GM10248 (cell line): ENCODE data around the gene PATE3.

Experiments
- CTCF ChIA-PET: fragments of 300-600 bp; sonication (Branson Sonifier 250); formaldehyde crosslinking; extraction: SDS; loops from one replicate; lab custom pipeline; 2021; ENCODE audit warnings: antibody characterized with exemption; lab: Yijun Ruan, JAX
- POLR2A ChIA-PET: fragments of 350-650 bp; sonication (Branson Sonifier 250); formaldehyde crosslinking; extraction: SDS; loops from one replicate; lab custom pipeline; 2020; ENCODE audit warnings: antibody characterized with exemption; lab: Yijun Ruan, JAX
- DNase-seq: peaks from one replicate; pipeline ENCODE4 v3.0.0; 2012; ENCODE audit errors: extremely low spot score
- TF ChIP-seq, protein P1 (sequence below): IDR thresholded peaks from 2 replicates; pipeline ENCODE4 v1.5.1; 2012; ENCODE audit warnings: mild to moderate bottlenecking, low read depth; ENCODE audit errors: extremely low read depth, missing control alignments, control extremely low read depth

PATE3 gene

DNA sequence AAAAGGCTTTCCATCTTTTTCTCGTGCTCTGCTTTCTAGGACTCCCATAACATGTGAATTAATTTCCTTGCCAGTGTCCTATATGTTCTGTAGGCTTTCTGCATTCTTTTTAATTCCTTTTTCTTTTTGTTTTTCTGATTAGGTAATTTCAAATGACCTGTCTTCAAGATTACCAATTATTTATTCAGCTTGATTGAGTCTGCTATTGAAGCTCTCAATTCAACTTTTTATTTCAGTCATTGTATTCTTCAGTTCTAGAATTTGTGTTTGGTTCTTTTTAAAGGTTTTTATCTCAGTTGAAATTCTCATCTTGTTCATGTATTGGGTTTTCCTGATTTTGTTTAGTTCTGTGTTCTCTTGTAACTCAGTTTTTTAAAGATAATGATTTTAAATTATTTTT lies 14.5 kb downstream of the PATE3 start:
- TF ChIP-seq, protein P1, sequence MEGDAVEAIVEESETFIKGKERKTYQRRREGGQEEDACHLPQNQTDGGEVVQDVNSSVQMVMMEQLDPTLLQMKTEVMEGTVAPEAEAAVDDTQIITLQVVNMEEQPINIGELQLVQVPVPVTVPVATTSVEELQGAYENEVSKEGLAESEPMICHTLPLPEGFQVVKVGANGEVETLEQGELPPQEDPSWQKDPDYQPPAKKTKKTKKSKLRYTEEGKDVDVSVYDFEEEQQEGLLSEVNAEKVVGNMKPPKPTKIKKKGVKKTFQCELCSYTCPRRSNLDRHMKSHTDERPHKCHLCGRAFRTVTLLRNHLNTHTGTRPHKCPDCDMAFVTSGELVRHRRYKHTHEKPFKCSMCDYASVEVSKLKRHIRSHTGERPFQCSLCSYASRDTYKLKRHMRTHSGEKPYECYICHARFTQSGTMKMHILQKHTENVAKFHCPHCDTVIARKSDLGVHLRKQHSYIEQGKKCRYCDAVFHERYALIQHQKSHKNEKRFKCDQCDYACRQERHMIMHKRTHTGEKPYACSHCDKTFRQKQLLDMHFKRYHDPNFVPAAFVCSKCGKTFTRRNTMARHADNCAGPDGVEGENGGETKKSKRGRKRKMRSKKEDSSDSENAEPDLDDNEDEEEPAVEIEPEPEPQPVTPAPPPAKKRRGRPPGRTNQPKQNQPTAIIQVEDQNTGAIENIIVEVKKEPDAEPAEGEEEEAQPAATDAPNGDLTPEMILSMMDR, result no peak
- ChIA-PET POLR2A (no interaction called here), CTCF (no interaction called here)
- no peak for DNase-seq

DNA sequence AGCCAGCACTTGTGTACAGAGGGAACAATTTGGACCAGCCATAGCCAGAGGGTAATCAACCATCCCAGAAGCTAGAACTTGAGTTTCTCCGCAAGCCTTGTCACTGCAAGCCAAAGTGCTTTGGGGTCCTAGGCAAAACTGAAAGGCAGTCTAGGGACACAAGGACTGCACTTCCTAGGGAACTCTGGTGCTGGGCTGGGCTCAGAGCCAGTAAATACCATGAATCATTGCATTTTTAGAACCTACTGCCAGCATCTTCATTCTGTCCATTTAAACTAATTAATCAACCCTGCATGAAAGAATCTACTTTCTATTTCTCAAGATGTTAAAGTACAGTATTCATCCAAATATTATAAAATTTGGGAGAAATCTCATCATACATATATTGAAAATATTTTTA lies 20.0 kb downstream of the PATE3 start:
- DNase-seq, result no peak
- POLR2A ChIA-PET, result no interaction called here
- CTCF ChIA-PET, result no interaction called here
- TF ChIP-seq, protein P1, result no peak

DNA sequence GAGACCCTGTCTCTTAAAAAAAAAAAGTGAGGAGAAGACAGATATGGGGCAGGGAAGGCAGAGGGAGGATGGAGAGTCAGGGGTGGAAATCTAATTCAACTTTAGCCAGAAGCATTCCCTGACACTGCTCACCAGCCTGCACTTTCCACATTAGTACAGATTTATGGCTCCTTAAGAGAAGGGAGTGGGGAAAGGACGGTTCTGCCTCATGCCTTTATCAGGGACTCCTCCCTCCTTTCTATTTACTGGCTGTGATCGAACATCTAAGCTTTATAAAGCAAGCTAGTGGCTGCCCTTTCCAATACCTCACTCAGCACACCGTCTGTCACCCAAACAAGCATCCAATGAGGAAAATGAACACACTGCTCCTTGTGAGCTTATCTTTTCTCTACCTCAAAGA lies 45.1 kb downstream of the PATE3 start, which contains the start of gene PATE4:
Gene PATE4 (plus strand): TSS at position 301 of the 400 bp plus-strand sequence. CDS start 44 bp downstream, at position 345.
- DNase-seq, result no peak
- TF ChIP-seq, protein P1, result no peak
- ChIA-PET POLR2A (no interaction called here), CTCF (no interaction called here)

DNA sequence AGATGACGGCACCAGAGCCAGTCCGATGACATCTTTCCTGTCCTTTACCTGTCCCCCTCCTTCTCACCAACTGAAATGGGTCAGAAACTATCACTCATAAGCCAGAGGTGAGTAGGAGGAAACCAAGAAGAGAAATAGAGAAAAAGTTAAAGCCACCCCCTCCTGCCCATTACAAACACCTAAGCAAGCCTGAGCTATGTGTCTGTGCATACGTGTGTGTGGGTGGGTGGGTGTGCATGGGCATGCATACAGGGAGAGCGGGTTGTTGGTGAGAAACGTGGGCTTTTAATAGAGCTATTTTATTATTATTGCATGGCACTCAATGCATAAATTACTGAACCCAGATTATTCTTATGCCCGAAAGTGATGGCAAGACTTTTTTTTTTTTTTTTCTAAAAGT lies 47.8 kb downstream of the PATE3 start:
- DNase-seq, result no peak
- CTCF ChIA-PET, result no interaction called here
- TF ChIP-seq, protein P1, result no peak
- POLR2A ChIA-PET, result no interaction called here
